NCI-H774 (cell line): ENCODE measurements around the gene GALNT10.

ENCODE experiments used
- DNase-seq: peaks from one replicate; lab custom pipeline; 2025; lab: John Stamatoyannopoulos, UW

The GALNT10 gene

DNA sequence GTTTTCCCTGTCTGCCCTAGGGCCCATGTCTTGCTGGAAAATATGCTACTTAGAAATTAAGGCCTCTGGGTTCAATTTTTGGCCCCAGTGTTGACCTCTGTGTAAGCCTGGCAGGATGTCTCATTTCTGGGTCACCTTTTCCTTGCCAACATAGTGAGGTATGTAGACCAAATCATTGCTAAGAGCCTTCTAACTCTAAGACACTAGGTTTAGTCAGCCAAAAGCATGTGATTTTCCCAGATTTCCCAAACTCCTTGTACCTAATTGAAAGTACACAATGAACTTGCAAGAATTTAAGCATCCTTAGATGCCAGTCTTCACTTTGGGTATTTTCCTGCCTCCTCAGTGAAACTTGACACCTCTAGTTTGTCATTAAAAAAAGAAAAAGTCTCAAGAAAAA is 77.0 kb downstream of the GALNT10 start:
- DNase-seq = no peak

DNA sequence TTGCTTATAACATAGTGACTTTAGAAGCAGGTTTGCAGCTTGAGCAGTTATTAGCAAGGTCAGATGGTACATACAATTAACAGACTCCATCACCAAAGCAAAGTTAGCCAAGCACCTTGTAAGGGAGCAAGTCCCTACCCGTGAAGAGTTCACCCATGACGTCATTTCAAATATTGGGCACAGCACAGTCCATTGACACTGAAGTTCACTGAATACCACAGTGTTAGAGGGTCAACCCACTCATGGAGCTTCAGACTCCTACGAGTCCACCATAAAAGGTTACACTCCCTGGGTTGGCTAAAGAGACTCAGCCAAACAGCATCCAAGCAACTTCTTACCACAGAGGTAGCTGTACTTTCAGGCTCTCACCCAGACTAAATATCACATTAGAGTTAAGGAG is 77.5 kb downstream of the GALNT10 start:
- DNase-seq = no peak

DNA sequence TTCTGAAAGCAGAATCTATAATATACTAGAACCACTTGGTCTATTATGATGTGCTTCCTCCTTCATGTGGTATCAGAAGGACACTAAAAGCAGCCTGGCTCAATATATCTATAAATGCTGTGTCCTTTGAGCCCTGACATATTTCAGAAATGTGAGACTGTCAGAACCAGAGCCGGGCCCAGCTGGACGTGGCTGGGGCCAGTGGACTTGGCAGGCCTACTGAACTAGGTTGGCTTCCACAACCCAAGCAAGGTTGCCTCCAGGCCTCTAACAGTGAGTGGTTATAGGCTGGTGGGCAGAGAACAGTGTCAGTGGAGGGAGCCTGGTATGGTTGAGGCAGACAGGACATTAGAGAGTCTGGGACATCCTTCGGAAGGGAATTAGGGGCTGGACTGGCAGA is 78.9 kb downstream of the GALNT10 start:
- DNase-seq = no peak

DNA sequence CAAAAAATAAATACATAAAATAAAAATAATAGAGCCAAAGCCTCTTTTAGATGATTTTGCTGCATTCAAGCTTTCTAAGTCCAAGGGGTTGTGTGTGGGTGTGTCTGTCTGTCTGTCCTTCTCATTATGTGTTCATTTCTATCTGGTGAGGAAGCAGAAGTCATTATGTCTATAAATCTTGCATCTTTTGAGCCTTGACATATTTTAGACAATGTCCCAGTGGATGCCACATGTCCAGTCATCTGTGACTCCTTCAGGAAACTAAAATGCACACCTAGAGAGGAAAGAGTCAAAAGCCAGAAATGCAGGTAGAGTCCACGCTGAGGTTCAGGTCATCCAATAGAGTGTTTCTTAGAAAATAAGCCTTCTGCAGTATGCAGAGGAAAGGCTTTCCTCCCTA is 80.9 kb downstream of the GALNT10 start:
- no peak for DNase-seq

DNA sequence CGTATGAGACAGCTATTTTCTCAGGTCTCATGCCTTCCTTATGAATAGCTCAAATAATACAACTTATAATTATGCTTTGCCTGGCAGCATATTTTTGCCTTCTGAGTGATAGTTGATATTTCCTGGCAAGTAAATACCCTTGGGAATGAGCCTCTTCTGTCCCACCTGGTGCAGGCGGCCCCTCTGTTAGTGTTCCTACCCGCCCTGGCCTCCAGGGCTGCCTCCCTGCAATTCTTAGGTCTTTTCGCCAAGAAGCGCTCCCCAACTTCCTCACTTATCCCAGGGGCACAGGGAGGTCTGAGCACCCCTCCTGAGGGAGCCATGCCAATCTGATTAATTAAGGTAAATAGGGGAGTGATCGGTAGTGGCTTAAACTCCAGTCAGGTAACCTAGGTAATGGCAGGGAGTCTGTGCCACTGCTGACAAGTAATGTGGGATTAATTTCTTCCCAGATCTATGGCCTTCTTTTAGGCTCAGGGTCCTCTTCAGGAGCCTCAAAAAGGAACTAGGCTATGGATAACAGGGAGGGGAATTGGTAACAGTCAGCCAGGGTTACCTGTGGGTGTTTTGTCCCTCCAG is 81.5 kb downstream of the GALNT10 start:
- DNase-seq = no peak

DNA sequence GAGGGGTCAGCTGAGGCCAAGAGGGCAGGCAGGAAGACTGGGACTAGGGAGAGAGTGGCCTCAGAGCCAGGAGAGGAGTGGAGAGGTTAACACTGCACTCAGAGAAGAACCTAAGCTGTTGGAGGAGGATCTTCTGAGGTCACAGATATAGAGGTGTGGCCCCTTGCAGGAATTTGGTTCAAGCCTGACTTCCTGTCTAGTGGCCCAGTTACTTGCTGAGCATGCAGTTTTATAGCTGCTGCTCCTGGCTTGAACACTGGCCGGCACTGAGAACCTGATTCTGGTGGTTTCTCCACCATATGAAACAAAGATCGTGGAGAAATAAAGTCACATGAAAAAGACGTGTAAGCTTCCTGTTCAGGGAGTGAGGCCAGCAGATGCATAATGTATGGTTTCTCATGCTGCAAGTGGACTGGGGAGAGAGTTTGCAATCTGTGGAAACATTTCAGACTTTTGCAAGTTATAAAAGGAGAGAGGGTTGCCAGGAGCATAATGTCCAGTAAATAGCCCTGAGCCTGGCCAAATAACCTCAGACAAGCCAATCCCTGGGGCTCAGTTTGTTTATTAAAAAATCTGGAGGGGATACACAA is 82.6 kb downstream of the GALNT10 start:
- DNase-seq = no peak

DNA sequence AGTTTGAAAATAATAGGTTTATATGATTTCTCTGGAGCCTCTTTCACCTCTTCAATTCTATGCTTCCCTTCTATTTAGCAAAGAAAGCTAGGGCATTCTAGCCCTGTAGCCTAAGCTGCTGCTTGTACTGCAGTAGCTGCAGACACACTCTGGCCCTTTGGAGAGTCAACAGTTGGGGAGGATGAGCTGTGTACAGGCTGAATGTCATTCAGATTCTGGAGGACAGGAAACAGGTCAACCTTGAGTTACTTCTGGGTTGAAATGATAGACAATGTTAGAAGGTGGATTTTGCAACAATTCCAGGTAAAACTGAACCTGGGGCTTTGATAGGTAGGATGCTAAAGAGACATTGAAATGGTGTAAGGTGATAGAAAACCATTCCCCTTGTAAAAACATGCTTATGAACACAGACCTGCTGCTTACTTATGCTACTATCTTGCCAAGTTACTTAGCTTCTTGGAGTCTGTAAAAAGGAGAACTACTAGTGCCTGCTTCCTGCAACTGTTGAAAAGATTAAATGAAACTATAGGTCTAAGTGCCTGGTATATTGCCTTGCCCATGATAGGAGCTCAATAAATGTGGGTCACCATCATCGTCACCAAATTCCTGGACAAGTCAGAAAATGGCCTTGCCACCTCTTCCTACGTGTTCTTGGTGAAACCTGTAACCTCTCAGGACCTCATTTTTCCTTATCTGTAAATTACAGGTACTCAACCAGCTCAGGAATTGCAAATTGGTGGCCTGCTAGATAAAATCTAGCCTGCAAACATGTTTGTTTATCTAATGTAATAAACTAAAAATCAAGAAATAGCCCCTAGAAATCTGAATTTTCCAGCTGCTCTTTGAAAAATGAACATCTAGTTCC is 83.7 kb downstream of the GALNT10 start:
- DNase-seq = no peak

DNA sequence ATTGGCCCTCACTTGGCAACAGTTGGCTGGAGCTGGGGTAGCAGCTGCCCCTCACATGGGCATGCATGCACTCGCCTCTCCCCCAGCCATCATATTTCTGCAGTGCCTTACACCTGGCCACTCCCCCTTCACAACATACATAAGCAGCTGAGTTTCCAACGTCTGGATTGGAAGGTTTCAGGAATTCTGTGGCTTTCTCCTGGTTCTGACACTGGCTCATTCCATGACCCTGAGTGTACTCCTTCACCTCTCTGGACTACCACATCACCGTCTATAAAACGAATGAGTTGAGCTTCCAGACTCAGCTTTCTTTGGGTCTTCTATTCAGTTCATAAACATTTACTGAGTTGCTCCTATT is 84.3 kb downstream of the GALNT10 start:
- no peak for DNase-seq

DNA sequence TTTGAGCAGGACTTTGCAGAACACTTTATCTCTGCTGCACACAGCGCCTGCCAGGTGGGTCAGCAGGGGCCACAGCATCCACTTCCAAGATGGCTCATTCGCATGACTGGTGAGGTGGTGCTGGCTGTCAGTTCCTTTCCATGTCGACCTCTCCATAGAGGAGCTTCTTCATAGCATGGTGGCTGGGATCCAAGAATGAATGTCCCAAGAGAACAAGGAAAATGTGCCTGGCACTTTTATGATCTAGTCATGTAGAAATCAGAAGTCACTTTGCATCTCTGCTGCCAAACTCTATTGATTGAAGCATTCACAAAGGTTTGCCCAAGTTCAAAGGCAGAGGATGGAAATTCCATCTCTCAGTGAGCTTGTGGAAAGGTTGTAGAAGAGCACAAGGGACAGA is 85.0 kb downstream of the GALNT10 start:
- DNase-seq = no peak

DNA sequence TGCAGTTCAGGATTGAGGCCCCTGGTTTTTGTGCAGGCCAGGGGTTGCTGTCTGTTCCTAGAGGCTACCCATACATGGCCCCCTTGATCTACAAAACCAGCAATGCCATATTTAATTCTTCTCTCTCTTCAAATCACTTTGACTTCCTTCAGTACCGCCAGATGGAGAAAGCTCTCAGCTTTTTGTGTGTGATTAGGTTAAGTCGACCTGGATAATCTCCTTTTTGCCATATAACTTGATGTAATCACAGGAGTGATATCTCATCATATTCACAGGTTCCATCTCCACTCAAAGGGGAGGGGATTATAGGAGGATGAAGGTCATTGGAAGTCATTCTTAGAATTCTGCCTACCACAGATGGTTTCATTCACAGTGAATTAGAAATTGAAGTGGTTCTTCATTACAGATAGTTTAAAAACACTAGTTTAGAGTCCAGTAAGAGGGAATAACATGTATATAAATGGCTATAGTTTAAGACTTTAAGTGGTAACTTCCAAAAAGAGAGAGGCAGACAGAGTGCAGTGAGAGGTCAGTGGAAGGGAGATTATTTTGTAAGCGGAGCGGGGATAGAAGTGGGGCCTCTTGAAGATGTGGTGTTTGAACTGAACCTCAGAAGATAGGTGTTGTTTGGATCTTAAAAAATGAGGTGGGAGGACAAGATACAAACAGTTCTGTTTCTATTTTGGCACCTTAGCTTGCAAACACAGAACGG is 85.9 kb downstream of the GALNT10 start:
- no peak for DNase-seq

DNA sequence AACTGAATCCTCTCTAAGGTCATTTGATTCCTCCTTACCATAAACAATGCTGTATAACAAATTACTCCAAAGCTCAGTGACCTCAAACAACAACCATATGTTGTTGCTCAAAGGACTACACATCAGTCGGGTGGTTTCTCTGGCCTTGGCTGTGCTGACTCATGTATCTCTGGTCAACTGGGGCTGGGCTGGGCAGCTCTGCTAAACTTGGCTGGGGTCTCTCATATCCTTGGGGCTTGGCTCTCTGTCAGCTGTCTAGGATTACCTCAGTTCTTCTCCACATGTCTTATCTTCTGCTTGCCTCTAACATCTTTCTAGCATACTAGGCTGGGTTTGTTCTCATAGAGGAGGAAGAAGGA is 86.4 kb downstream of the GALNT10 start:
- no peak for DNase-seq

DNA sequence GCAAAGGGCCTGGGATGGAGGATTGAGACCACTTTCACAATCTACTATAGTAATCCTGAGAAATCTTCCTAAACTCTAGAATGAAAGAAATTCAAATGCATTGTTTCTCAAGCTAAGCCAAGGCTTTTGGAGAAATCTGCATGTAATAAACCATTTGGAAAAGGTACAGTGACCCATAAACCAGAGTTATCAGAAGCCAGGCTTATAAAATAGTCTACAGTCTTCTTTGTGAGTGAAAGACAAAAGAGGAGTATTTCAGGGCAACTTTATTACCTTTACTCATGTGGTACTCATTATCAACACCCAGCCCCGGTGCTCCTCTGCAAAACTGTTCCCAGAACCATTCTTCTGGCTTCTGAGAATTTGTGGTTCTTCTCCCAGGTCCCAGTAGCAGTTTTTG is 87.0 kb downstream of the GALNT10 start:
- DNase-seq = no peak

DNA sequence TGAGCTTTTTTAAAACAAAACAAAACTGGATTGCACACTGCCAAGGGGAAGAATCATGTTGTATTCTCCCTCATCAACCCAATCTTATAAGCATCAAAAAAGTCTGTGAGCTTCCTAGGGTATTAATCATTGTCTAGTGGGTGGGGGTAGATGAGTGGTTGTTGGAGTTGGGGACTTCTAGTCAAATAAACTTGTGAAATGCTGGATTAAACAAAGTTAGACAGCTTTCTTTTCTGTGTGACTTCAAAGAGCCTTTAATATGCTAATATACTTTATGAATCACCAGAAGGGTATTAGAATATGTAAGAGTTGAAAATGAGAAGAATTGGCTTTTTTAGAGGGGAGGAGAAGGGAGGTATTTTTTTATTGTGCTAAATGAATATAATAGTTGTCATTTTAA is 87.7 kb downstream of the GALNT10 start:
- no peak for DNase-seq

DNA sequence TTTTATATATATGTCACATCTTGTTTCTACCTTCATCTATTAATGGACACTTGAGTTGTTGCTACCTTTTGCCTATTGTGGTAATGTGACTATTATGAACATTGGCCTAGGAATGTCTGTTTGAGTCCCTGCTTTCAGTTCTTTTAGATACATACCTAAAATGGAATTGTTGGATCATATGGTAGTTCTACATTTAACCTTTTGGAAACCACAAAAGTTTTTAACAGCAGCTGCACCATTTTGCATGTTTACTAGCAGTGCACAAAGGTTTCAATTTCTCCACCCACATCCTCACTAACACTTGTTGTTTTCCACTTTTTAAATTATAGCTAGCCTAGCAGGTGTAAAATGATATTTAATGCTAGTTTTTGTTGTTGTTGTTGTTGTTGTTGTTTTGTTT is 88.4 kb downstream of the GALNT10 start:
- no peak for DNase-seq

DNA sequence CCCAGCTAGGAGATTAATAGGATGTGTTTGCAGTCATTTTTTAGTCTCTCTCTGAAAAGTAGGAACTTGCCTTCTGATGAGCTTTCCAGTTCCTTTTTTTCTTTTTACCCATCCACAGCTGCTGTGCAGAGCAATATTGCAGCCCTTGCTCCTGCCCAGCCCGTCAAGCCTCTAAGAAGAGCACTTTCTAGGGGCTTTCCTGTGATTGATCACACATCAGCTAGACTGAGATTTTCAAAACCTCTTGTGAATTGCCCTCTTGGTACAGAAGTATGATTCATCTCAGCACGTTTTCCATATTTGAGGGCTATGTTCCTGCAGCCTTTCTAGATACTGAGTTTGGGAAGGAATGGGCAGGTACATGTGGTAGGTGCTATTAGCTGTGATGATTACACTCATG is 93.9 kb downstream of the GALNT10 start:
- DNase-seq = no peak

DNA sequence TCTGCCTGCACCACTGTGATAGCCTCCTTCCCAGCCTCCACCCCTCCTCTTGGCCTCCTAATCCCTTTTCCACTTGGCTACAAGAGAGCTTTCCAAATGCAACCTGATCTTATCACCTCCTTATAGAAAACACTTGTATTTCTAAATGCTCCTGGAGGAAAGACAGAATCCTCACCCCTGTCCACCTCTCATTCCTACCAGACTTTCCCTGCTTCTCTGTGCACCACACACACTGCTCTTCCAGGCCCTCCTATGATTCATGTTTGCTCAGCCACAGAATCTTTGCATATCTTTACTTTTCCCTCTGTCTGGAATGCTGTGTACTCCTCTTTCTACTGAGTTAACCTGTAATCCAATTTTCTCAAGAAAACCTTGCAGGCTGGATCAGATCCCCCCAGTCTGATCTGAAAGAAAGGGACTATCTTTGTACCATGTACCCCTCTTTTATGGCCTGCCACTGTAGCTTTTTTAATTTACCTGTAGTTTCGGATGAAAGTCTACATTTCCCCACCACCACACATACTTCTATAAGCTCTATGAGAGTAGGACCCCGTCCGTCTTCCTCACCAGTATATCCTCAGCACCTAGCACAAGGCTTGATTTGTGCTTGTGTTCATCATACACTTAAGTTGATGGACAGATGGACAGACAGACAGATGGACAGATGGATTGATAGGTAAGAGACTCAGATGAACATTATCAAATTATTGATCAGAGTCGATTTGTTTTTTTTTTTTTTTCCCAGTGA is 95.3 kb downstream of the GALNT10 start:
- no peak for DNase-seq

DNA sequence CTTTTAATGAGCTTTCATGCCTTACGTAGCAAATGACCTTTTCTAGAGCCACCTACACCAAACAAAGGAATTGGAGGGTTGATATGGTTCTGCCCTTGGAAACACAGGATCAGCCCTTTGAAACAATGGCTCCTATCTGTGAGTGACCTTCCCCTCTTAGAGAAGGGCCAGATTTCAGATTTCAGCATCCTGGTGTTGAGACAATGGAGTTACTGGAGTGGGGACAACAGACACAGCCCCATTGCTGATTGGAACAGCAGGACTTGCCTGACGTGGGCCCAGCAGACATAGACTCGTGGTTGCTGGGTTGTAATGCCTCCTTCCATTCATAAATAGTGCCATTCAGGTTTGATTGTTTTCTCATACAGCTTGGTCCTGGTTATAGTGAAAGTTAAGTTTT is 96.0 kb downstream of the GALNT10 start:
- no peak for DNase-seq

DNA sequence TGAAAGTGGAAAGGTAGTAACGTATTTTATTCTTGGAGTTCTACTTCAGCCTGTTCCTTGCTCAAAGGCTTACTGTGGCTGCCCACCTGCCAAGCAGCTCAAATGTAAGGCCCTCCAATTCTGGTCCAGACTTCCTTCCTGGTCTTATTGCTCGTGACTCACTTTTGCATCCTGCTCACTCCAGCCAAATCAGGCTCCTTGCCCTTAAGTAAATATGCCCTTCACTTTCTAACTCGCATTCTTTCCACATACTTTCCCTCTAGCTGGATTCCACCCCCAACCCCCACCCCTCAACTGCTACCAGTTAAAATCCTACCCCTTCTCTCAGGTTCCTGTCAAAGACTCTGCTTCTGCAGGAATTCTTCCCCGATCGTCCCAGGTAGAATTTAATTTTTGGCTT is 96.6 kb downstream of the GALNT10 start:
- DNase-seq = no peak

DNA sequence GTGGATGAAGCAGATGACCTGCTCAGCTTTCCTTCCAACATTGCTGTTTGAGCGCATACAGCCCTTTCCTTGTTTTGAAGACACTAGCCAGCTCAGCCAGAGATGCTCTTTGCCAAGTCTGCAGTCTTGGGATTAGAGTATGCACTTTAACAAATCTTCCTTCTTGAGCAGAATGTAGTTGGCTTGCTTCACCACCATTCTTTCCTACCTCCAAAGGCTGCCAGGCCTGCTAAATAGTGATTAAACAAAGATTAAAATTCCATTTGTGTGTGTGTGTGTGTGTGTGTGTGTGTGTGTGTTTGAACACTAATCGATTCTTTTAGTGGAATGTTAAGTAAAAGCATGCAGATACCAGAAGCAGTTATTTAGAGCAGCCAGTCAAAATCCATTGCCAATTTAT is 97.6 kb downstream of the GALNT10 start:
- no peak for DNase-seq

DNA sequence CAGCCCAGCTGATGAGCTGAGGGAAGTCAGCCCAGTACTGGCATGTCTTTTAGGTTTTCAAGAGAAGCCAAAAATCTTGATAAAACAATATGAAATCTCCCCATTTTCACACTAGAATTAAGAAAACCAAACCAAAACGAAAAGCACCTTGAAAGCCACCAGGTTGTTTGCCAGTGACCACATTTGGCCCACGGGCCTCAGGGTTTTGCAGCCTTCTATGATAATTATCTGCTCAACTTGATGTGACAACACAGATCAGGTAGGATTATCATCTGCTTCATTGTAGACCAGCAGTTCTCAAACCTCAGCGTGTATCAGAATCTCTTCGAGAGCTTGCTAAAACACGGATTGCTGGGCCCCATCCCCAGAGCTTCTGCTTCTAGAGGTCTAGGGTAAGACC is 101.4 kb downstream of the GALNT10 start:
- no peak for DNase-seq

DNA sequence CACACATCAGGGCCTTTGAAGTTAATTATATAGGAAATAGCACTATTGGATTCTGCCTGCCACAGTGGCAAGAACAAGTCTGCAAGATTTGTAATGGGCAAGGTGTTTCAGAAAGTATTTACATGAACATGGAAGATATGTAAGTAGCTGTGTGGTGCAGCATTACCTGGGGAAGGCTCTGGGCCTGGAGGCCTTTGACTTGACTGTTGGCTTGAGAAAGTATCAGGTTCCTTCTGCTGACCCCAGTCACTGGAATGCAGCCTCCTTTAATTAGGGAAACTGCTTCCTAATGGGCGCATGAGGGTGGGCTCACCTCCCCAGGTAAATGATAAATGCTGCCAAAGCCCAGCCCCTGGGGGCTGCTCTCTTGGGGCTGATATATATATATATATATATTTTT is 102.7 kb downstream of the GALNT10 start:
- no peak for DNase-seq

DNA sequence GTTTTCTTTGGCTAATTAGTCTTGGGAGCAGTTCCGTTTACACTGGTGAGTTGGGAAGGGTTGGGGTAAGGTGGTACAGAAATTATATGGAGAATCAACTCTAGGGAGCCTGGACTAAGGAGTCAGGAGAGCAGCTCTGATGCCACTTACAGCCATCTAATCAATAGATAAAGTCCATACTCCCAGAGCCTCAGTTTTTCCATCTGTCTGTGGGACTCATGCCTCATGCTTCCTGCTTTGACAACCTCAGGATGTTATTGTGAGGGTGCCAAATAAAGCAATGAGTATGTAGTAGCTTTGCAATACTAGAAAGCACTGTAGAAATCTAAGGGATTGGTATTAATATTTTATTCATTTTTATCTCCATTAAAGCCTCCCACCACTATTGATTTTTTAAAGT is 105.0 kb downstream of the GALNT10 start:
- no peak for DNase-seq
